ENCODE measurements around the gene KRTAP5-3.
"Not testable (repeated sequence)": the region's sequence is repeated elsewhere in the genome, so short reads cannot be mapped to it uniquely, and the experiment has no call there.

KRTAP5-3 gene

GRCh38 chr11:1648653-1649420 is 40.6 kb upstream of the KRTAP5-3 start:
- Histone ChIP-seq H3K9me3 (ENCODE audit: control insufficient read depth, insufficient read depth, low read length) (no peaks in the 10 kb centered on the region), H3K4me1 (ENCODE audit: insufficient read depth, low read length) (no peaks in the 10 kb centered on the region), H3K9ac (ENCODE audit: low read depth, low read length) (no peak overlapping the region), H3K36me3 (ENCODE audit: insufficient read depth, low read length) (no peaks in the 10 kb centered on the region)

- no peaks in the 10 kb centered on the region for H3K4me1 ChIP-seq (ENCODE audit: insufficient read depth, low read length)
- H3K9me3 ChIP-seq (ENCODE audit: control insufficient read depth, insufficient read depth, low read length), result no peaks in the 10 kb centered on the region
- H3K9ac ChIP-seq (ENCODE audit: low read depth, low read length), result no peak overlapping the region
- H3K36me3 ChIP-seq (ENCODE audit: insufficient read depth, low read length), result no peaks in the 10 kb centered on the region
Observed at GRCh38 chr11:1647901-1648652, 39.8 kb upstream of the KRTAP5-3 start.

- not testable (repeated sequence) for H3K4me1 ChIP-seq (ENCODE audit: insufficient read depth, low read length); H3K36me3 ChIP-seq (ENCODE audit: insufficient read depth, low read length); H3K9me3 ChIP-seq (ENCODE audit: control insufficient read depth, insufficient read depth, low read length); H3K9ac ChIP-seq (ENCODE audit: low read depth, low read length)
Observed at GRCh38 chr11:1646540-1646939, 38.3 kb upstream of the KRTAP5-3 start.

GRCh38 chr11:1645357-1645821 is 37.1 kb upstream of the KRTAP5-3 start:
- H3K9ac ChIP-seq (ENCODE audit: low read depth, low read length), result no peak overlapping the region
- no peaks in the 10 kb centered on the region for H3K9me3 ChIP-seq (ENCODE audit: control insufficient read depth, insufficient read depth, low read length)
- H3K4me1 ChIP-seq (ENCODE audit: insufficient read depth, low read length), result no peaks in the 10 kb centered on the region
- no peaks in the 10 kb centered on the region for H3K36me3 ChIP-seq (ENCODE audit: insufficient read depth, low read length)

- no peaks in the 10 kb centered on the region for H3K4me1 ChIP-seq (ENCODE audit: insufficient read depth, low read length)
- no peaks in the 10 kb centered on the region for H3K9me3 ChIP-seq (ENCODE audit: control insufficient read depth, insufficient read depth, low read length)
- no peaks in the 10 kb centered on the region for H3K36me3 ChIP-seq (ENCODE audit: insufficient read depth, low read length)
- no peak overlapping the region for H3K9ac ChIP-seq (ENCODE audit: low read depth, low read length)
Observed at GRCh38 chr11:1644601-1645356, 36.5 kb upstream of the KRTAP5-3 start.

DNA sequence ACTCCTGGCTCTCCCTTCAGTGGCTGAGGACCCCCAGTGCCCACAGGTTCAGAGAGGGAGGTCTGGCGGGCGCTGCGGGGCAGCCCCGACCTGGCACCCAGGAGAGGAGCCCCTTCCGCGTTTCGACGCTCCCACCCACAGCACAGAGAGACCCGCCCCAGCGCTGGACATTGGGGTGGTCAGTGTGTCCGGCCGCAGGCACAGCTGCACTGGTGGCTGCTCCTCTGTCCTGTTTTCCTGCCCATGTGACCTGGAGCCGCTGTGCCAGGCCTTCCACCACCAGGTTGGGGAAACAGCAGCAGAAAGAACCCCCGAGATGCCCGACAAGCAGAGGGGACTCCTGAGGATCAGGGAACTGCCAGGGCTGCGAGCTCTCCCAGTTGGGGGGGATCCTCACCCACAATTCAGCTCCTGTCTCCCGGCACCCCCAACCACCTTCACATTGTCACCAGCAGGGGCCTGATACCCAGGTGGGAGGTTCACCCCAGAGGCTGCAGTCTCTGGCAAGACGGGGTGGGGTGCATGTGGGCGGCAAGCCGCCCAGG is 35.0 kb upstream of the KRTAP5-3 start:
- no peaks in the 10 kb centered on the region for H3K36me3 ChIP-seq (ENCODE audit: insufficient read depth, low read length)
- H3K9me3 ChIP-seq (ENCODE audit: control insufficient read depth, insufficient read depth, low read length), result no peaks in the 10 kb centered on the region
- H3K9ac ChIP-seq (ENCODE audit: low read depth, low read length), result no peak overlapping the region
- H3K4me1 ChIP-seq (ENCODE audit: insufficient read depth, low read length), result no peaks in the 10 kb centered on the region

DNA sequence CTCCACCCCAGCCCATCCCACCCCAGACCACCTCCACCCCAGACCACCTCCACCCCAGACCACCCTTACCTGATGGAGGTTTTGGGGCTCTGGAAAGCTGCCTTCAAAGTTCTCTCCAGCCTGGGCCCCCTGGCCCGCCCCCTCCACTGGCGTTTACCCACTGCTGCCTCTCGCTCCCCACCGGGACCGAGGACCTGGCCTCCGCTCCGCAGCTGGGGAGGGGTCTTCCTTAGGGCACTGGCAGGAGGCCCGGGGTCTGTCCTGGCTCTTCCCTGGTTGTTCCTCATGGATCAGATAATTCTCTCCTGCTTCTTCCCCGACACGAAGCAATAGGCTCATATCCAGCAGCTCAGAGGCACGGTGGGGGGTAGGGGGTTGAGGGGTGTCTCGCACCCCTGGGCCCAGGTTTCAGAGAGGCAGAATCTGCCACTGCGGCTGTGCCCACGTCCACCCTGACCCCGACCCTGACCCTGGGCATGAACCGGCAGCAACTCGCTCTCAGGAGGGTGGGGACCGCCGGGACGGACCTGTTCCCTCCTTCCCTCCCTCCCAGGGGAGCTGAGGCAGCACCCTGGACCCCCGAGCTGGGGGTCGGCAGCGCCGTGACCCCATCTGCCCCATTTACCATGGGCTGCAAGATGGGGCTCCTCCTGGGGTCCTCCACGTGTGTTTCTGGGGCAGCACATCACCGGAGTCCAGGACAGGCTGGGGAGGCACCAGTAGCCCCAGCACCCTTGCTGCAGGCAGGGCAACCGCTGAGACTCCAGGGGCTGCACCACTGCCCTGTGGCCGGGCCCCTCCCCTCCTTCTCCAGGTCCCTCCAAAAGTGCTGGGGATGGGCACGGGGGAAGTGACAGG is 34.3 kb upstream of the KRTAP5-3 start:
- H3K4me1 ChIP-seq (ENCODE audit: insufficient read depth, low read length), result no peaks in the 10 kb centered on the region
- no peak overlapping the region for H3K9ac ChIP-seq (ENCODE audit: low read depth, low read length)
- no peaks in the 10 kb centered on the region for H3K36me3 ChIP-seq (ENCODE audit: insufficient read depth, low read length)
- H3K9me3 ChIP-seq (ENCODE audit: control insufficient read depth, insufficient read depth, low read length), result no peaks in the 10 kb centered on the region

DNA sequence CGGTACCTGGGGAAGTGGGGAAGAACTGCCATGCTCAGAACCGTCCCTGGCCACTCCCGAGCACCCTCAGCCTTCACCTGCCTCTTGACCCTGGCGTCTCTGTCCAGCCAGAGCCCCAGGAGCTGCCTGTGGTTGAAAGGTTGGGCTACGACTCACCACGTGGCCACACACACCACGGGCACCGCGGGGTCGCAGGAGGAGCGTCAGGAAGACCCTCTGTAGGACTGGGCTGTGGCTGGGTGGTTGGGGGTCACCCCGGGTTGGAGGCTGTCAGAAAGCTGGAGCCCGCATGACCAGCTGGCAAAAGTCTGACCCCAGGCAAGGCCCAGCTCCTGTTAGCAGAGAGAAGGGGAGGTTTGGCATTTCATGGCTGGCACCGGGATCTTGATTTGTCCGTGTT is 32.8 kb upstream of the KRTAP5-3 start:
- Histone ChIP-seq H3K4me1 (ENCODE audit: insufficient read depth, low read length) (no peaks in the 10 kb centered on the region), H3K36me3 (ENCODE audit: insufficient read depth, low read length) (no peaks in the 10 kb centered on the region), H3K9me3 (ENCODE audit: control insufficient read depth, insufficient read depth, low read length) (no peaks in the 10 kb centered on the region), H3K9ac (ENCODE audit: low read depth, low read length) (no peak overlapping the region)

DNA sequence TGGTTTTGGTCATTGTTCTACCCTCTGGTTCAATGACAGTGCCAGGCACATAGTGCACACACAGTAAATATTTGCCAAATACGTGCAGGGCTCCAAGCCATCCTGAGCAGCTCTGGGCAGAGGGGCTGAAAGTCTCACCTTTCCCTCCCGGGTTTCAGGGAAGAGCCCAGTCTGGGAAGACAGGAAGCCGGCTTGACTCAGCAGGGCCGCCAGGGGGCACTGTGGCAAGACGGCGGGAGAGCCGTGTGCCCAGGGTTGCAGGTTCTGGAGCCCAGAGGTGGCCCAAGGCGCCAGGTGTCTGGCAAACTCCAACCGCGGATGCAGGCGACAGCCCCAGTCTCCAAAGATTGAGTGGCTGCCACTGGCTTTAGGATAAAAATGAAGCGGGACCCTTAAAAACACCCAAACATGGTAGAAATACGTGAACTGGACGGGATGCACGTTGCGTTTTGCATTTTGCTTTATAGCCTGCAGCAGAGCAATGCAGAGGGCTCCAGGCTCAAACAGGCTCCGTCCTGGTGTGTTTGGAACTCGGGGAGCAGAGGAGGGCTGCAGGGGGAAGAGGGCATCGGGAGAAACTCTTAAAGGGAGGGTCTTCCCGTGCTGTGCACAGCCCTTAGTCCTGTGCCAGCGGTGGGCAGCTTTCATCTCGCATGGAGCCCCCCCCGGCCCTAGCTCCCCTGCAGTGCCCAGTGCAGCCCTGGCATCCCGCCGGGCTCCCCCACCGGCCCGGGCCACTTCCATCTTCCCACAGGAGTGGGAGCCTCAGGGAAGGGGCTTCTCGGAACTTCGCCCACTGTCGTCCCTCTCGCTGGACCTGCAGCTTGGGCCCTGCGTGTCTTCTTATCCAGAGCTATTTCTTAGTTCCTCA is 32.0 kb upstream of the KRTAP5-3 start:
- Histone ChIP-seq H3K36me3 (ENCODE audit: insufficient read depth, low read length) (no peaks in the 10 kb centered on the region), H3K9me3 (ENCODE audit: control insufficient read depth, insufficient read depth, low read length) (no peaks in the 10 kb centered on the region), H3K4me1 (ENCODE audit: insufficient read depth, low read length) (no peaks in the 10 kb centered on the region), H3K9ac (ENCODE audit: low read depth, low read length) (no peak overlapping the region)

DNA sequence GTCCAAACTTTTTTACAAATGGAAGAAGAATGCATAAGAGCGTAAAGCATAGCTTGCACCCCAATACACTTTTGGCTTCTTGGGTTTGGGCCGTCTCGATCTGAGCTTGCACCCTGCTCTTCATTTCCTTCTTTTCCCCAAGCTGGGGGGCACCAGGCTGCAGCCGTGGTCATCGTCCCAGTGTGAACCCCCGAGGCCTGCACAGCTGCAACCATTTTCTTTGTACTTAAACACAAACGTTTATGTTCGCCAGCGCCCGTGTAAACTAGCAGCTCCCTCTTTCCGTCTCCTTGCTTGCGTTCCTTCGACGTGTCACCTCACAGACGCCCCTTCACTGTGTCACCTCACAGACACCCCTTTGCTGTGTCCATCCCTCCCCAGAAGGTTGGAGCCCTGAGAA is 31.4 kb upstream of the KRTAP5-3 start:
- H3K9me3 ChIP-seq (ENCODE audit: control insufficient read depth, insufficient read depth, low read length), result no peaks in the 10 kb centered on the region
- no peak overlapping the region for H3K9ac ChIP-seq (ENCODE audit: low read depth, low read length)
- no peaks in the 10 kb centered on the region for H3K36me3 ChIP-seq (ENCODE audit: insufficient read depth, low read length)
- H3K4me1 ChIP-seq (ENCODE audit: insufficient read depth, low read length), result no peaks in the 10 kb centered on the region

DNA sequence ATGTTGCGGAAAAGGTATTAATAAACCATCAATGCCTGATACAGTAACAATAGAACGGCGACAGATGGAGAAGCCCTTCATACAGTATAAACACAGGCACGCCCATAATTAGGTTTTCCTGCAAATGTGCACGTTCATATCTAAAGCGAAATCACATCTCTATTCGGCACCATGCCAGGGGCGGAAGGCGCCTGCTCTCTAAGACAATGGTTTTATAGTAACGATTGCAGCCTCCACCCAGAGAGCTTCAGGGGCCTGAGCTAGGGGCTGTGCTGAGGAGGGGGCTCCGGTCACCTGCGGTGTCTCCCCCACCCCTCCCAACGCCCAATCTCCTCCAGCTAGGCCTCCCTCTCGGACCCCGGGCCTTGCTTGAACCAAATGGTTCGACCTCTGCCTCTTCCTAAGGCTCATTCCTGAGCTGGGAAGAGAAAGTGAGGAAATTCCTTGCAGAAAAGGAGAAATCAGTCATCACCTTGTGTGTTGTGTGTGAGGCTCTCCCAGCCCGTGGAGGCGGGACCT is 30.9 kb upstream of the KRTAP5-3 start:
- Histone ChIP-seq H3K9me3 (ENCODE audit: control insufficient read depth, insufficient read depth, low read length) (no peaks in the 10 kb centered on the region), H3K36me3 (ENCODE audit: insufficient read depth, low read length) (no peaks in the 10 kb centered on the region), H3K9ac (ENCODE audit: low read depth, low read length) (no peak overlapping the region), H3K4me1 (ENCODE audit: insufficient read depth, low read length) (no peaks in the 10 kb centered on the region)

- no peaks in the 10 kb centered on the region for H3K9me3 ChIP-seq (ENCODE audit: control insufficient read depth, insufficient read depth, low read length)
- no peaks in the 10 kb centered on the region for H3K4me1 ChIP-seq (ENCODE audit: insufficient read depth, low read length)
Observed at GRCh38 chr11:1638344-1638743, 30.1 kb upstream of the KRTAP5-3 start.

DNA sequence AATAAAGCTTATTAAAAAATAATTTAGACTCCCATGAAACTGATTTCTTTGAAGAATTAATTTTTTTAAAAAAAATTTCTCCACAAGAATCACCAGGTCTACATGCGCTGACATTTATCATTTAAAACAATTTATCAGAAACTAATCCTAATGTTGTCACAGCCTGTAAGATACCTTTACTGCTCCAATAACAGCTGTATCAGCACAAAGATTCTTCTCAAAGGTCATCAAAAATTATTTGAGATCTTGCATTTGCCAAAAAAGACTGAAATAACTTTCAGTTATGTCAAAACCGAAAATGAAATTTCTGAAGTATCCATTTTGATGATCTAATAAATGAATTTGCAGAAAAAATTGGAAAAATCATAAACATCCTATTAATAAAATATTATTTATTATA is 29.4 kb upstream of the KRTAP5-3 start:
- Histone ChIP-seq H3K9ac (ENCODE audit: low read depth, low read length) (no peak overlapping the region), H3K9me3 (ENCODE audit: control insufficient read depth, insufficient read depth, low read length) (no peaks in the 10 kb centered on the region), H3K4me1 (ENCODE audit: insufficient read depth, low read length) (no peaks in the 10 kb centered on the region; the same call in 1 of the 2 replicates), H3K36me3 (ENCODE audit: insufficient read depth, low read length) (no peaks in the 10 kb centered on the region)

More at GRCh38 chr11:1638344-1638743, 30.1 kb upstream of the KRTAP5-3 start:
- Histone ChIP-seq H3K9ac (ENCODE audit: low read depth, low read length) (no peak overlapping the region), H3K36me3 (ENCODE audit: insufficient read depth, low read length) (no peaks in the 10 kb centered on the region)
